GM18511 (cell line): ENCODE results near the gene G6PC1.

Source experiments
- ATAC-seq: cut with Tn5 transposase; IDR thresholded peaks from one replicate; pipeline ENCODE4 v1.9.1; 2021; ENCODE audit warnings: mild to moderate bottlenecking, moderate library complexity; ENCODE audit not compliant: unreplicated experiment

G6PC1 gene

GRCh38 chr17:42929497-42929844, 28.9 kb downstream of the G6PC1 start:
- ATAC-seq, result no peak

- ATAC-seq, result no peak
Observed at GRCh38 chr17:42937712-42938596, 37.4 kb downstream of the G6PC1 start.

DNA sequence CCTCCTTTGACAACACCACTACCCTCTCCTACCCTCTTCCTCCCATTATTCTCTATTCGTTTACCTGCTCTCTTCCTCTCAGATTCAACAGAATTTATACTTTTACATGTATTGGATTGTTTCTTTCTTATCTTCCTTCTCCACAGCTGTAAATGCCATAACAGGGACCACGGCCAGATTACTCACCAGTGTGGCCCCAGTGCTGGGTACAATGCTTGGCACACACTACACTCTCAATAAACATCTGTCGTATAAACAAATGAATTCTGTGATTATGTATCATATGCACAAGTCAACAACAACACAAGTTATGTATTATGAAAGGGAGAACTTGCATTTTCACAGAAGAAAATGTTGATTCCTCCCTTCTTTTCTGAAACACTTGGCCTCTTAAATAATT, 43.6 kb downstream of the G6PC1 start:
- no peak for ATAC-seq

DNA sequence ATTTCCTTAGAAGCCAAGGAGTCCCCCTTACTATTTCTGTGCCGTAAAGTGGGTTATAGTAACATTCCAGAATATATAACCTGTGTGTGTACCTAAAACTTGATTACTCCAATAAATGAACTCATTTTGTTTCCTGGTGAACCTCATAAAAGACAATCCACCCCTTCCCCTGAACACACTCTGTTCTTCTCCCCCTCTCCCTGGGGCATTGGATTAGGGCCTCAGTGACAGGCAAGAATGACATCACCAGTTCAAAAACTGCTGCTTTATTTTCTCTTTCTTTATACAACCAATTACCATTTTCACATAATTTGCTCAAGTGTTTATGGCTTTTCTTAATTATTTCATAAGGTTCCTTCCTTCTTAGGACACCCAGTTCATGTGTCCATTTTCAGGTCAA, 46.2 kb downstream of the G6PC1 start:
- ATAC-seq, result no peak

DNA sequence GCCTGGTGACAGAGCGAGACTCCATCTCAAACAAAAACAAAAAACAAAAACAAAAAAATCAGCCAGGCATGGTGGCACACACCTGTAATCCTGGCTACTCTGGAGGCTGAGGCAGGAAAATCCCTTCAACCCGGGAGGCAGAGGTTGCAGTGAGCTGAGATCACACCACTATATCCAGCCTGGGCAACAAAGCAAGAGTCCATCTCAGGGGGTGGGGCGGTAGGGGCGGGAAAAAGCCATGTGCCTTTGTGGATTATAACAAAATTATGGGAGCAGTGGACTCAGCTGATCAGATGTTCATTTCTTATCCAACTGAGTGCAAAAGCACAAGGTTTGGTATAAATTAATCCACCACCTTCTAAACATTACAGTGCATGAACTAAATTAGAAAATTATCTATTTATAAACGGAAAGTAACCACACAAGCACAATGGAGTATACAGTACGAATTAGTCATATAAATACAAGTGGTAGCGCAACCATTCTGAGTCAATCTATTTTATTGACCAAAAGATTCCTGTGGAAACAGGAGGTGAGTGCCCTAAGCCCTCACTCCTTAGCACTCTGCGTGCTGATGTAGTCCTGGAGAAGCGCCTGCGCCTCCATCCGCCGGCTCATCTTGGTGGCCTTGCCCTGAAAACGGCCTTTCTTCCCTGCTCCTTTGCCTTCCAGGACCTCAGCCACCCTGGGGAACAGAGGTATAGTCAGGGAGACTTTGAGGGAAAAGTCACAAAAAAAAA, 49.6 kb downstream of the G6PC1 start:
- no peak for ATAC-seq
